Mammary epithelial cell (primary cell): ENCODE measurements around the gene WDR4.

Source experiments
- CTCF ChIP-seq, 2 donors: IDR thresholded peaks in 1 of 2; conservative IDR thresholded peaks in 1 of 2; 2 replicates each; pipeline ENCODE4 v1.5.1; 2011 to 2012; ENCODE audit warnings: inconsistent platforms in 2 of 2, low read length in 2 of 2, mild to moderate bottlenecking in 2 of 2, control low read depth in 1 of 2, low read depth in 1 of 2; ENCODE audit not compliant: insufficient read depth in 1 of 2; ENCODE audit errors: extremely low read depth in 1 of 2
- EZH2 ChIP-seq: IDR thresholded peaks from 2 replicates; pipeline ENCODE4 v1.6.1; 2012; ENCODE audit warnings: low read length, inconsistent platforms, borderline replicate concordance

- TF ChIP-seq CTCF (conservative IDR thresholded peaks at IDR 0.05 in 1 of 2, IDR thresholded peaks at IDR 0.05 in 1 of 2; ENCODE audit: extremely low read depth in 1 of 2, insufficient read depth in 1 of 2, low read depth in 1 of 2, low read length in 2 of 2) (no peak), EZH2 (no peak)
Measured at GRCh38 chr21:42809171-42809570, 70.2 kb downstream of the WDR4 start.
